ENCODE data around the gene SETD1A. TPM values are rescaled to one million over a fixed set of nuclear protein-coding genes. Genes with fewer than 3 reads are reported as not detected.

SETD1A gene
- polyA plus RNA-seq (2013) = 14.7 TPM

DNA sequence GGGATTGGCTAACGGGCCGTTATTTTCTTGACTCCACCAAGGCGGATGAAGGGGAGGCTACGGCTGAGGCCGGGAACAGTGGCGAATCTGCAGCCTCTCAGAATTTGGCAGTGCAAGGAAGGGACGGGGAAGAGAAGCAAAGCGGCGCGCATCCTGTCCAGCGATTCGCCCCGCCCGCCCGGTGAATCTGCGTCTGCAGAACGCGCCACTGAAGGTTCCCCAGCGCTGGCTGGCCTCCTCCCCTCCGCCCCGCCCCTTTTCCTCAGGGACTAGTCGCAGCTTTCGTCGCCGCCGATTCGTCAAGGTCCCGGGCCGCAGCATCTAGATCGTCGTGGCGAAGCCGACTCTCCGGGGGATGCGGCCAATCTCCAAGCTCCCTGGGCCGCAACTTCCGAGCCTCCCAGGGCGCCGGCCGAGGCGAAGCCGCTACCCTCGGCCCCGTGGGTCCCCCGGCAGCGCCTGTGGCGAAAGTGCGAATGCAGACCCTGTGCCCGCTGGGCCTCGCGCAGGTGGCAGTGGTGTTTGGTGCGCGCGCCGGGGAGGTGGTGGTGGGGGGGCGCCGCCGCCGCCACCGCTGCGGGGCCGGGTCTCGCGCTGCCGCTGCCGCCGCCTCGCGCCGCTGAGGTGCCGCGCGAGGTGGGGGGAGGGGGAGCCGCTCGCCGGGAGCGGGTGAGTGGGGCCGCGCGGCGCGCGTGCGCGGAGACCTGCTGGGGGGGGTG, at the start of gene SETD1A:
Gene SETD1A (plus strand): TSS at position 299 of the 719 bp plus-strand sequence. CDS start 978 bp downstream, outside the sequence.
- H3K36me3 ChIP-seq (ENCODE audit: control insufficient read depth in 4 of 4, insufficient read depth in 4 of 4, low read length in 3 of 4) = peaks cover 14 to 64% (median 43%) of the 10 kb centered on the region in 4 experiments
- peak within 1 kb of the TSS; percentile 73 to 99 (median 91) for H3K4me3 ChIP-seq (ENCODE audit: control insufficient read depth in 1 of 7, extremely low read depth in 1 of 7, insufficient read depth in 4 of 7, low read depth in 2 of 7, low read length in 6 of 7)
- peaks cover 0 to 36% (median 21%) of the 10 kb centered on the region in 4 experiments for H3K4me1 ChIP-seq (ENCODE audit: control extremely low read depth in 1 of 4, control insufficient read depth in 4 of 4, insufficient read depth in 4 of 4, low read length in 3 of 4)
- under 1% methylated on average over 58 of the region's 85 CpGs for WGBS (ENCODE audit: insufficient coverage)
- CTCF ChIA-PET = no interaction called here
- H3K27me3 ChIP-seq (replicated peaks in 2 of 5; ENCODE audit: control insufficient read depth in 4 of 5, insufficient read depth in 5 of 5, low read length in 4 of 5) = no peaks in the 10 kb centered on the region
- DNase-seq = peak; percentile 98 to 99 (median 98)
- no peaks in the 10 kb centered on the region for H3K9me3 ChIP-seq (ENCODE audit: control extremely low read depth in 1 of 5, control insufficient read depth in 4 of 5, insufficient read depth in 2 of 5, low read depth in 1 of 5, low read length in 4 of 5)
- peak within 1 kb of the TSS; percentile 99 for H3K27ac ChIP-seq (ENCODE audit: insufficient read depth in 1 of 2, low read depth in 1 of 2, low read length in 2 of 2, poor library complexity in 1 of 2, severe bottlenecking in 2 of 2)
- POLR2A ChIA-PET = interaction anchor here (0.5 to 1.2 kb wide), 3 partner anchors 10 to 501 kb away, joined by 3 to 4 read pairs (median 3); no protein-coding TSS in a partner anchor

DNA sequence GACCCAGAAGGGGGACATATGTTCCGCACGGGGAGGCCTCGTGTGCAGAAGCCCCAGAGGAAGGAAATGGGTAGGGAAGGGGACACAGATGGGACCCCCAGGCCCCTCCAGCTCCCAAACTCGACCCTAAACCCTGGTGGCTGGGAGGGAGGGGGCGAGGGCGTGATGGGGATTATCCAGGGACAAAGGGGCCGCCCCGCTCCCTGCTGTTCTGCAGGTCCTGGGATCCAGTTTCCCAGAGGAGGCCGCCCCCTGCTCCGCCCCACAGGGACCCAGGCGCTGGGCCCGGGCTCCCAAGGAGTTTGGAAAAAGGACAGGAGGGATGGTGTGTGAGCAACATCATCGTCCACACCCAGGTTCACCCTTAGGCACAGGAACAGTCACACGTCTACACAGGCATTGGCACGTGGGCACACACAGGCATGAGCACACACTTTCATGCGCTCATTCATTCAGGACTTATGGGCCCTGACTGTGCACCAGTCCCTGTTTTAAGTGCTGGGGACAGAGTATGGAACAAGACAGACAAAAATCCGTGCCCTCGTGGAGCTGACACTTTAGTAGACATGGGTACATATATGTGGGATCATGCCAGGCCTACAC, 47.0 kb upstream of the SETD1A start:
- no peak for DNase-seq
- Histone ChIP-seq H3K4me1 (ENCODE audit: control extremely low read depth in 1 of 4, control insufficient read depth in 4 of 4, insufficient read depth in 4 of 4, low read length in 3 of 4) (peaks cover 0 to 29% (median 16%) of the 10 kb centered on the region in 4 experiments), H3K27ac (ENCODE audit: insufficient read depth in 1 of 2, low read depth in 1 of 2, low read length in 2 of 2, poor library complexity in 1 of 2, severe bottlenecking in 2 of 2) (no peak overlapping the region), H3K36me3 (ENCODE audit: control insufficient read depth in 4 of 4, insufficient read depth in 4 of 4, low read length in 3 of 4) (no peaks in the 10 kb centered on the region), H3K4me3 (ENCODE audit: control insufficient read depth in 1 of 7, extremely low read depth in 1 of 7, insufficient read depth in 4 of 7, low read depth in 2 of 7, low read length in 6 of 7) (peak overlapping the region in 1 of 7 experiments; percentile 23), H3K27me3 (replicated peaks in 2 of 5; ENCODE audit: control insufficient read depth in 4 of 5, insufficient read depth in 5 of 5, low read length in 4 of 5) (no peaks in the 10 kb centered on the region), H3K9me3 (ENCODE audit: control extremely low read depth in 1 of 5, control insufficient read depth in 4 of 5, insufficient read depth in 2 of 5, low read depth in 1 of 5, low read length in 4 of 5) (no peaks in the 10 kb centered on the region)
- 56% methylated on average over 11 of the region's 18 CpGs for WGBS (ENCODE audit: insufficient coverage)
- POLR2A ChIA-PET = no interaction called here
- CTCF ChIA-PET = interaction anchor here (1.1 to 1.8 kb wide), 2 partner anchors 32 to 65 kb away, joined by 4 to 7 read pairs; no protein-coding TSS in a partner anchor

DNA sequence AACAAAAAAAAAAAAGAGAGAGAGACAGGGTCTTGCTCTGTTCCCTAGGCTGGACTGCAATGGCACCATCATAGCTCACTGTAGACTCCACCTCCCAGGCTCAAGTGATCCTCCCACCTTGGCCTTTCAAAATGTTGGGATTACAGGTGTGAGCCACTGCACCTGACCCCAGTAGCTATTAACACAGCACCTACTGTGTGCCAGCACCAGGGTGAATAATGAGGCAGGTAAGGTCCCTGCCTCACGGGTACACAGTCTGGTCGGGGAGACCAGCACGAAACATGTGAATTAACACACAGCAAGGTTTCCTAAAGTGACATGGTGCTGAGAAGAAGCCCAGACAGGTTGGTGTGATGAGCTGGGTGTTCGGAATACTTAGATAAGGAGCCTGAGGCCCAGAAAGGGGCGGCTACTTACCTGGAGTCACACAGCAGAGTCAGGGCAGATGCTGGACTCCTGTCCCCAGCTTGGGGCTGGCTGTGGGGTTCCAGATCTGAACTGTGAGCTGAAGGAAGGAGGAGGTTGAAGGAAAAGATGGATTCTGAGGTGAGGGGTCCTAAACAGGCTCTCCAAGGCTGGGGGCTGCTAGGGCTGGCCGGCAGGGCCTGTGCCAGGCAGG, 44.7 kb upstream of the SETD1A start:
- CTCF ChIA-PET = interaction anchor here (0.6 to 2.3 kb wide), 3 partner anchors 10 to 99 kb away, joined by 5 to 8 read pairs (median 8); no protein-coding TSS in a partner anchor
- DNase-seq = no peak
- POLR2A ChIA-PET = no interaction called here
- Histone ChIP-seq H3K27me3 (replicated peaks in 2 of 5; ENCODE audit: control insufficient read depth in 4 of 5, insufficient read depth in 5 of 5, low read length in 4 of 5) (no peaks in the 10 kb centered on the region), H3K27ac (ENCODE audit: insufficient read depth in 1 of 2, low read depth in 1 of 2, low read length in 2 of 2, poor library complexity in 1 of 2, severe bottlenecking in 2 of 2) (no peak overlapping the region), H3K9me3 (ENCODE audit: control extremely low read depth in 1 of 5, control insufficient read depth in 4 of 5, insufficient read depth in 2 of 5, low read depth in 1 of 5, low read length in 4 of 5) (no peaks in the 10 kb centered on the region), H3K4me1 (ENCODE audit: control extremely low read depth in 1 of 4, control insufficient read depth in 4 of 4, insufficient read depth in 4 of 4, low read length in 3 of 4) (peaks cover 0 to 17% (median 11%) of the 10 kb centered on the region in 4 experiments), H3K36me3 (ENCODE audit: control insufficient read depth in 4 of 4, insufficient read depth in 4 of 4, low read length in 3 of 4) (no peaks in the 10 kb centered on the region), H3K4me3 (ENCODE audit: control insufficient read depth in 1 of 7, extremely low read depth in 1 of 7, insufficient read depth in 4 of 7, low read depth in 2 of 7, low read length in 6 of 7) (no peak overlapping the region)
- 94% methylated on average over 6 of the region's 6 CpGs for WGBS (ENCODE audit: insufficient coverage)

DNA sequence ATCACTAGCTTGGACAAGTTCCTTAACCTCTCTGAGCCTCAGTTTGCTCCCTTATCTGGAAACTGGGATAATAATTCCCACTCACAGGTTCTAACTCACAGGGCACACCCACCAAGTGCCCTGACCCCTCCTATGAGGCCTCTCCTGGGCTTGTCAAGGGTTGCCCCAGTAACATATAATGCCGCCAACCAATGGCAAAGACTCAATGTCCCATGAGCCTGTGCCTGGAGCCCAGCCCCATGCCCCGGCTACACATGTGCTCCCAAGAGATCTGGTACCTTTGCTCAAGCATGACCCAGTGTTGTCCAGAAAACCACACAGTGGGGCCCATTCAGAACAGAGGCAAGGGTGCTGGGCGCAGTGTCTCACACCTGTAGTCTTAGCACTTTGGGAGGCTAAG, 42.7 kb upstream of the SETD1A start:
- Histone ChIP-seq H3K9me3 (ENCODE audit: control extremely low read depth in 1 of 5, control insufficient read depth in 4 of 5, insufficient read depth in 2 of 5, low read depth in 1 of 5, low read length in 4 of 5) (no peaks in the 10 kb centered on the region), H3K27me3 (replicated peaks in 2 of 5; ENCODE audit: control insufficient read depth in 4 of 5, insufficient read depth in 5 of 5, low read length in 4 of 5) (no peaks in the 10 kb centered on the region), H3K4me1 (ENCODE audit: control extremely low read depth in 1 of 4, control insufficient read depth in 4 of 4, insufficient read depth in 4 of 4, low read length in 3 of 4) (peaks cover 0 to 12% (median 8%) of the 10 kb centered on the region in 4 experiments), H3K27ac (ENCODE audit: insufficient read depth in 1 of 2, low read depth in 1 of 2, low read length in 2 of 2, poor library complexity in 1 of 2, severe bottlenecking in 2 of 2) (no peak overlapping the region), H3K36me3 (ENCODE audit: control insufficient read depth in 4 of 4, insufficient read depth in 4 of 4, low read length in 3 of 4) (no peaks in the 10 kb centered on the region), H3K4me3 (ENCODE audit: control insufficient read depth in 1 of 7, extremely low read depth in 1 of 7, insufficient read depth in 4 of 7, low read depth in 2 of 7, low read length in 6 of 7) (no peak overlapping the region)
- WGBS (ENCODE audit: insufficient coverage) = 97% methylated on average over 3 of the region's 3 CpGs
- DNase-seq = no peak
- ChIA-PET CTCF (interaction anchor here (1.0 to 1.3 kb wide), 5 partner anchors 11 to 97 kb away, joined by 3 read pairs; no protein-coding TSS in a partner anchor), POLR2A (no interaction called here)

DNA sequence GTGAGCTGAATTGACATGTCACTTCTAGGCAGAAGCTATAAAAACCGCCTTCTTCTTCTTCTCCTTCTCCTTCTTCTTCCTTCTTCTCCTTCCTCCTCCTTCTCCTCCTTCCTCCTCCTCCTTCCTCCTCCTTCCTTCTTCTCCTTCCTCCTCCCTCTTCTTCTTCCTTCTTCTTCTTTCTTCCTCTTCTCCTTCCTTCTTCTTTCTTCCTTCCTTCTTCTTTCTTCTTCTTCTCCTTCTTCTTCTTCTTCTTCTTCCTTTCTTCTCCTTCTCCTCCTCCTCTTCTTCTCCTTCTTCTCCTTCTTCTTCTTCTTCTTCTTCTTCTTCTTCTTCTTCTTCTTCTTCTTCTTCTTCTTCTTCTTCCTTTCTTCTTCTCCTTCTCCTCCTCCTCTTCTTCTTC, 38.9 kb upstream of the SETD1A start:
- CTCF ChIA-PET = interaction anchor here (0.7 to 4.8 kb wide), 5 partner anchors 12 to 183 kb away, joined by 3 to 38 read pairs (median 6); no protein-coding TSS in a partner anchor
- H3K9me3 ChIP-seq (ENCODE audit: control extremely low read depth in 1 of 5, control insufficient read depth in 4 of 5, insufficient read depth in 2 of 5, low read depth in 1 of 5, low read length in 4 of 5) = no peaks in the 10 kb centered on the region
- no peaks in the 10 kb centered on the region for H3K27me3 ChIP-seq (replicated peaks in 2 of 5; ENCODE audit: control insufficient read depth in 4 of 5, insufficient read depth in 5 of 5, low read length in 4 of 5)
- peaks cover 0 to 2% (median 0%) of the 10 kb centered on the region in 4 experiments for H3K36me3 ChIP-seq (ENCODE audit: control insufficient read depth in 4 of 4, insufficient read depth in 4 of 4, low read length in 3 of 4)
- POLR2A ChIA-PET = no interaction called here
- H3K27ac ChIP-seq (ENCODE audit: insufficient read depth in 1 of 2, low read depth in 1 of 2, low read length in 2 of 2, poor library complexity in 1 of 2, severe bottlenecking in 2 of 2) = no peak overlapping the region
- WGBS (ENCODE audit: insufficient coverage) = no CpG with 5 or more reads among the region's 1 CpG
- H3K4me1 ChIP-seq (ENCODE audit: control extremely low read depth in 1 of 4, control insufficient read depth in 4 of 4, insufficient read depth in 4 of 4, low read length in 3 of 4) = peaks cover 0 to 12% (median 9%) of the 10 kb centered on the region in 4 experiments
- DNase-seq = no peak
- no peak overlapping the region for H3K4me3 ChIP-seq (ENCODE audit: control insufficient read depth in 1 of 7, extremely low read depth in 1 of 7, insufficient read depth in 4 of 7, low read depth in 2 of 7, low read length in 6 of 7)

GRCh38 chr16:30920891-30921290, 36.7 kb upstream of the SETD1A start:
- DNase-seq = peak in 2 of 3 donors; percentile 29 to 35
- H3K27me3 ChIP-seq (replicated peaks in 2 of 5; ENCODE audit: control insufficient read depth in 4 of 5, insufficient read depth in 5 of 5, low read length in 4 of 5) = no peaks in the 10 kb centered on the region
- CTCF ChIA-PET = interaction anchor here (1.0 to 4.8 kb wide), 7 partner anchors 11 to 153 kb away, joined by 3 to 38 read pairs (median 3); partner anchors contain the start of genes ZNF646 and ZNF668
- POLR2A ChIA-PET = no interaction called here
- H3K27ac ChIP-seq (ENCODE audit: insufficient read depth in 1 of 2, low read depth in 1 of 2, low read length in 2 of 2, poor library complexity in 1 of 2, severe bottlenecking in 2 of 2) = no peak overlapping the region
- H3K36me3 ChIP-seq (ENCODE audit: control insufficient read depth in 4 of 4, insufficient read depth in 4 of 4, low read length in 3 of 4) = peaks cover 0 to 7% (median 4%) of the 10 kb centered on the region in 4 experiments
- WGBS (ENCODE audit: insufficient coverage) = no CpG with 5 or more reads among the region's 2 CpGs
- H3K9me3 ChIP-seq (ENCODE audit: control extremely low read depth in 1 of 5, control insufficient read depth in 4 of 5, insufficient read depth in 2 of 5, low read depth in 1 of 5, low read length in 4 of 5) = no peaks in the 10 kb centered on the region
- H3K4me1 ChIP-seq (ENCODE audit: control extremely low read depth in 1 of 4, control insufficient read depth in 4 of 4, insufficient read depth in 4 of 4, low read length in 3 of 4) = peaks cover 0 to 27% (median 24%) of the 10 kb centered on the region in 4 experiments
- H3K4me3 ChIP-seq (ENCODE audit: control insufficient read depth in 1 of 7, extremely low read depth in 1 of 7, insufficient read depth in 4 of 7, low read depth in 2 of 7, low read length in 6 of 7) = no peak overlapping the region

All from common myeloid progenitor, CD34-positive (primary cell).